Stimulated activated CD8-positive, alpha-beta memory T cell treated with anti-CD3 and anti-CD28 coated beads, Interleukin-12 subunit alpha, Interleukin-12 subunit beta, amount 100 ng/mL, for 1 hour (primary cell): Measurements from ENCODE around the gene SLC9A8.
"Not testable (repeated sequence)": the region's sequence is repeated elsewhere in the genome, so short reads cannot be mapped to it uniquely, and the experiment has no call there.

Source experiments
- DNase-seq: peaks from one replicate; pipeline ENCODE4 v3.0.0-alpha.2; 2020; ENCODE audit warnings: low read depth

SLC9A8 gene, protein sequence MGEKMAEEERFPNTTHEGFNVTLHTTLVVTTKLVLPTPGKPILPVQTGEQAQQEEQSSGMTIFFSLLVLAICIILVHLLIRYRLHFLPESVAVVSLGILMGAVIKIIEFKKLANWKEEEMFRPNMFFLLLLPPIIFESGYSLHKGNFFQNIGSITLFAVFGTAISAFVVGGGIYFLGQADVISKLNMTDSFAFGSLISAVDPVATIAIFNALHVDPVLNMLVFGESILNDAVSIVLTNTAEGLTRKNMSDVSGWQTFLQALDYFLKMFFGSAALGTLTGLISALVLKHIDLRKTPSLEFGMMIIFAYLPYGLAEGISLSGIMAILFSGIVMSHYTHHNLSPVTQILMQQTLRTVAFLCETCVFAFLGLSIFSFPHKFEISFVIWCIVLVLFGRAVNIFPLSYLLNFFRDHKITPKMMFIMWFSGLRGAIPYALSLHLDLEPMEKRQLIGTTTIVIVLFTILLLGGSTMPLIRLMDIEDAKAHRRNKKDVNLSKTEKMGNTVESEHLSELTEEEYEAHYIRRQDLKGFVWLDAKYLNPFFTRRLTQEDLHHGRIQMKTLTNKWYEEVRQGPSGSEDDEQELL

DNA sequence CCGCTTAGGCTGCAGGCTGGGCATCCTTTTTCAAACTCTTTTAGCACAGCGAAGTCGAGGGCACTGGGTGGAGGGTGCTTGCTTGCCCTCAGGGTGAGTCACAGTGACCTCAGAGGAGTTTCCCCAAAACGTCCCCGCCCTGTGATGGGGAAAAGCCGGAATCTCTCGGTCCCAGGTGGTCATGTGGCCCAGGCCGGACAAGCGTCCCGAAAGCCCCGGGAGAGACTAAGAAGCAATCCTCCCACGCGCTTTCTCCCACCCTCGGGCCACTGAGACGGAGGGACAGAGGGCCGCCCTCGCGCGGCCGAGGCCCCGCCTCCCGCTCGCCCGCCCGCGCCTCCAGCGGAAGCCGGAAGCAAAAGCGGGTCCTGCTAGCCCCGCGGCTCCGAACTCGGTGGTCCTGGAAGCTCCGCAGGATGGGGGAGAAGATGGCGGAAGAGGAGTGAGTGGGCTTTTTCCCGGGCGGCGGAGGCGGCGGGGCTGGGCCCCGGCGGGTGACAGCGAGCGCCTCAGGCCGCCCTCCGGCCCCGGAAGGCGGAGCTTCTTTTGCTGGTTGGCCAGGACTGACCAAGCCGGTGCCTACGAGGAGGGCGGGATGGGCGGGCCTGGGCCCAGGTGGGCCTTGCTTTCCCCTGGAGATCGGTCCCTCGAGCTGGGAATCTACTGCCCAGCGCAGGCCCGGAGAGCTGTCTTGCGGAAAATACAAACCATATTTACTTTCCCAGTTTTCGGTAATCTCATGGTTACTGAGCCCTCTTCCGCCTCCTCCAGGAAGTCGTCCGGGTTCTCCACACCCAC is at the start of gene SLC9A8:
Gene SLC9A8 (plus strand): TSS at position 322 of the 798 bp plus-strand sequence. CDS start 95 bp downstream, at position 417.
- DNase-seq: peak; percentile 72

DNA sequence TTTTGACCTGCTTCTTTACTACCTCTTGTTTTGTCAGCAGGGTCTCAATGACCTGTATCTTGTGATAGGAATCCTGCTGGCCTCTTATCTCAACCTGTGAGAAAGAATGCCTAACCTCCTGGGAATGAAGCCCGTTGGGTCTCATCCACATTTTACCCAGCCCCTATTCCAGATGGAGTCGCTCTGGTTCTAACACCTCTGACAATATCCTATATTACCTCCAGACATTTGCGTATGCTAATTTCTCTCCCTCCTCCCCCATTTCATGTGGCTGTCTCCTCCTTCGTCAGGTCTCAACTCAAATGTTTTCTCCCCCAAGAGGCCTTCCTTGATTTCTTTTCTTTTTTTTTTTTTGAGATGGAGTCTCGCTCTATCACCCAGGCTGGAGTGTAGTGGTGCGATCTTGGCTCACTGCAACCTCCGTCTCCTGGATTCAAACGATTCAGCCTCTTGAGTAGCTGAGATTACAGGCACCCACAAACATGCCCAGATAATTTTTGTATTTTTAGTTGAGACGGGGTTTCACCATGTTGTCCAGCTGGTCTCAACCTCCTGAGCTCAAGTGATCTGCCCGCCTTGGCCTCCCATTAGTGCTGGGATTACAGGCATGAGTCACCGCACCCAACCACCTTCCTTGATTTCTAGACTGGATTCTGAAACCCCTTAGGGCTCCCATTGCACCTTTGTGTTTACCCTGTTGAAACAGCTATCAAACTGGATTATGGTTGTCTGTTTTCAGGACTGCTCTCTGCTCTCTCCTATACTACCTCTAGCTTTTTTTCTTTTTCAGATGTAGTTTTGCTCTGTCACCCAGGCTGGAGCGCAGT is 49.5 kb upstream of the SLC9A8 start:
- DNase-seq: no peak

DNA sequence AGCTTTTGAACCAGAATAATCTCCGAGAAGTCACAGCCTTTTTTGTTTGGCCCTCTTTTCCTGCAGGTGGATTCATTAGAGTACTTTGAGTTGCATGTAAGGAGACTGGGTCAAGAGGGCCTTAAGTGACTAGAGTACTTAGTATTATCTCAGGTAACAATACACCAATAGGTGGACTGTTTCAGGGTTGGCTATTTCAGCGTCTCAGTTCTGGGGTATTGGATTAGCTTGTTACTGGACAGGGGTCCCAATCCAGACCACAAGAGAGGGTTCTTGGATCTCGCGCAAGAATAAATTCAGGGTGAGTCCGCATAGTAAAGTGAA is 47.3 kb upstream of the SLC9A8 start:
- no peak for DNase-seq

DNA sequence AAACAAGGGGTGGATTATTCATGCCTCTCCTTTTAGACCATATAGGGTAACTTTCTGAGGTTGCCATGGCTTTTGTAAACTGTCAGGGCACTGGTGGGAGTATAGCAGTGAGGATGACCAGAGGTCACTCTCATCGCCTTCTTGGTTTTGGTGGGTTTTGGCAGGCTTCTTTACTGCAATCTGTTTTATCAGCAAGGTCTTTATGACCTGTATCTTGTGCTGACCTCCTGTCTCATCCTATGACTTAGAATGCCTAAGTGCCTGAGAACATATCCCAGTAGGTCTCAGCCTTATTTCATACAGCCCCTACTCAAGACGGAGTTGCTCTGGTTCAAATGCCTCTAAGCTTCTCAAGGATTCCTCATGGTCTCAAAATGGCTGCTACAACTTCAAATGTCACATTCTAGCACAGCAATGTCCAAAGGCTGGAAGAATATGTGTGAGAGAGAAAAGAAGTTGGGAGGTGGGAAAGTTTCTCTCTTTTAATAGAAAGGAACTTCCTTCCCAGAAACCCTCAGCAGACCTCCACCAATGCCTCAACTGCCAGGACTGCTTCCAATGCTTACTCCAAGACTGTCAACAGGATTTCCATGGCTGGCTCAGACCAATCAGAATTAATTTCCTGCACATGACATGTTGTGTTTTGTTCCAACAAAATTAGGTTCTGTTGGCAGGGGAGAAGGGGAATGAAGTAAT is 46.6 kb upstream of the SLC9A8 start:
- DNase-seq: no peak

DNA sequence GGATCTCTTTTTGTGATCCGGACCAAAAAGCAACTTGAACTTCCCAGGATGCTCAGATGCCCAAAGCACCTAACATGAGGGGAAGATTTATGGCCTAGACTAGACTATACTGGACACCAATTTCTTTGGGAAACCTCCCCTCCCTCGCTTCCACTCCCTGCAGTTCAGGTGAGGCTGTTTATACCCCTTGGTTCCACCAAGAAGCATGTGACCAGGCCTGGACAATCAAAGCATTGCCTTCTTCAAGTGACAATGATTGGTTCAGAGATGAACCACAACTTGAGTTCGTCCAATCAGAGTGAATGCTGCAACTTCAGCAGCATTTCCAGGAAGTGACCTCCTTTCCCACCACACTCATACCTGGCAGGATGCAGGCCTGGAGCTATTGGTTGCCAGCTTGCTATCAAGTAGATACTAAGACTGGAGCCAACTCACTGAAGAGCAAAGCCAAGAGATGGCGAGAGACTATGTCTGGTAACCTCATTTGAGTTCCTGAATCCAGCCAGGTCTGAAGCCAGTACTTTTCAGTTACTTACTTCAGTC is 45.6 kb upstream of the SLC9A8 start:
- DNase-seq: no peak

DNA sequence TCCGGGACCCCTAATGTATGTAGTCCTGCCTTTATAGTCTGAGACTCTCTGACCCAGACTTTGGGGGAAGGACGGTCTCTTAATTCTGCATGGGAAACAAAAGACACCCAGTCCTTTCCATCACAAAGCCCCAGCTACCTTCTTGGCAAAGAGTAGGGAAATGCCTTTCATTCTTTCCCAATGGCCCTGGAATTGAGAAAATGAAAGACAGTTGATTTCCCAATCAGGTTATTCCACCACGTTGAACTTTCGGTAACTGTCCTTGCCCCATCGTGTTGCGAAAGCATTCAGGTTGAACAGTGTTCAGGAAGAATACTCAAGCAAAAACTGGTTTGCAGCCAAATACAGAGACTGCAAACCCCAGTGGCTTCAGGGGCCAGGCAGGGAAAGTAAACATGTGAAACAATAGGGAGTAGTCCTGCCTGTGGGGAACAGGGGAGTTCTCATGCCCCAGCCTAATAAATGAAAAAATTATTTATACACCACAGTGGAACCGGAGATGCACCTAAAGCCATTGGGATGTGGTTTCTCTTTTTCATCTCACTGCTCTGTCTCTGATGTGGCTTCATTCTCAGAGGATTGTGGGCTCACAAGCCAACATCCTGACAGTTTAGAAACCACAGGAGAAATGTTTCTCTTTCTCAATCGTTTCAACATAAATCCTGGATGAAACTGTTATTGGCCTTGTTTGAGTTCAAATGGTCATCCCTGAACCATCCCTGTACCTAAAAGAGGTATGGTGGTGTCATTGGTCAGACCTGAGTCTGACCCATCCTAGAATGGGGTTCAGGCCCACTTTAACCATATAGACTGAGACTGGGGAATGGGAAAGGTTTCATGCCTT is 44.2 kb upstream of the SLC9A8 start:
- DNase-seq: no peak

DNA sequence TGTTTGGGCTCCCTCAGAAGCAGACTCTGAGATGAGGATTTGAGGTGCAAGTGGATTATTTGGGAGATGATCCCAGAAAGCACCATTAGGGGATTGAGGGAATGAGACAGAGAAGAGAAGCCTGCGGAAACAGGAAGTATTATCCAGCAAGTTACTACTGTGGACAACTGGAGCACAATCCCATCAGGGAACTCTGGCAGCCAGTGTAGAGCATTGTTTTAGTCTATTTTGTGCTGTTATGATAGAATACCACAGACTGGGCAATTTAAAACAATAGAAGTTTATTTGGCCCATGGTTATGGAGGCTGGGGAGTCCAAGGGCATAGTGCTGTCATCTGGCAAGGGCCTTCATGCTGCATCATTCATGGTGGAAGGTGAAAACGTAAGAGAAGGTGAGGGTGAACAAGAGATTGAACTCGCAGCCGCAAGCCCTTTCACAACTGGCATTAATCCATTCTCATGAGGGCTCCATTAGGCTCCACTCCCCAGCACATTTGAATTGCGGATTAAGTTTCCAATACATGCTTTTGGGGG is 43.5 kb upstream of the SLC9A8 start:
- no peak for DNase-seq

DNA sequence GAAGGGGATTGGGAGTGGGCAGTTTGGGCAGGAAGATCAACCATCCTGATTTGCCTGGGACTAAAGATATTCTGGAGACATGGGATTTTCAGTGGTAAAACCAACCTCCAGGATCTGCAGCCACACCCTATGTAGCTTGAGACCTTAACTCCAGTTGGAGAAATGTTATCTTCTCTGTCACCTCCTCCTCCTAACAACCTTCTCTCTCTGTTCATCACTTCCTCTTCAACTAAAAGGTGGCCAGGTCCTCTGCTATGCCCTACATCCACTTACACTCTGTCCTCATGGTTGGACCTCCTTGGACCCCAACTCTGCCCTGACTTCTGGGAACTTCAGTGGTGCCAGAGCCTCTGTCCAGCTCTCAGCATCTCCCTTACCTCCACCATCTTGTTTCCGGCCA is 42.0 kb upstream of the SLC9A8 start:
- no peak for DNase-seq

DNA sequence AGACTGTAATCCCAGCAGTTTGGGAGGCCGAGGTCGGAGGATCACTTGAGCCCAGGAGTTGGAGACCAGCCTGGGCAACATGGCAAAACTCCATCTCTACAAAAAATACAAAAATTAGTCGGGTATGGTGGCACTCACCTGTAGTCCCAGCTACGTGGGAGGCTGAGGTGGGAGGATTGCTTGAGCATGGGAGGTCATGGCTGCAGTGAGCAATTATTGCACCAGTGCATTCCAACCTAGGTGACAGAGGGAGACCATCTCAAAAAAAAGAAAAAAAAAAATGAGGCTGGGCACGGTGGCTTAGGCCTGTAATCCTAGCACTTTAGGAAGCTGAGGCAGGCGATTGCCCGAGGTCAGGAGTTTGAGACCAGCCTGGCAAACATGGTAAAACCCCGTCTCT is 38.4 kb upstream of the SLC9A8 start:
- not testable (repeated sequence) for DNase-seq

DNA sequence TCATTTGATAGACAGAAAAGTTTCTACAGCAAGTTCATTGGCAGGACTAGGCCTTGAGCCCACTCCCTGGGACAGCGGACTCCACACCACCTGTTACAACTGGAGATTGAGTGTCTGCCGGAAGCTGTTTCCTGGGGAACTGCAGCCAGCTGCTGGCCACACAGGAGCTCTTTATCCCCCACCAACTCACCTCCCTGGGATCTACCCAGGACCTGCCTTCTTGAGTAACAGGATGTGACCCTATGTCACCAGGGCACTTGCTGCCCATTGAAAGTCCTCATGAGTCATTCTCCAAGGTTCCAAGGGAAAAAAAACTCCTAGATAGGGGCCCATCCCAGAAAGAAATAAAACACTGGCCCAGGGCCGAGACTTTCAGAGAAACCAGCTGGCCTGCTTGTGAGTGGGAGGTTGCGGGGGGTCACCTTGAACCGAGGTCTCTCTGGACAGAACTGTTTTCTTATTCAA is 37.4 kb upstream of the SLC9A8 start:
- DNase-seq: no peak

DNA sequence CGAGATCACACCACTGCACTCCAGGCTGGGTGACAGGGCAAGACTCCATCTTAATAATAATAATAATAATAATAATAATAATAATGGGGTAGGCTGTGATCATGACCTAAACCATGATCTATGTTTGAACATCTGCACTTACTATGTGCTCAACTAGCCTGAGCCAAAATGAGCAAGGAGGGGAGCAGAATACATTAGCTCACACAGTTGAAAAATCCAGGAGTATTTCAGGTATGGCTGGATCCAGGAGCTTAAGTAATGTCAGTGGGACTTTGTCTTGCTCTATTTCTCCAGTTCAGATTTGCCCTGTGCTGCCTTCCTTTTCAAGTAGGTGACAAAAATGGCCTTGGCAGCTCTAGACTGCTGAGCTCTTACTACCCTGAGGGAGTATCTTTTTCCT is 32.7 kb upstream of the SLC9A8 start:
- no peak for DNase-seq

DNA sequence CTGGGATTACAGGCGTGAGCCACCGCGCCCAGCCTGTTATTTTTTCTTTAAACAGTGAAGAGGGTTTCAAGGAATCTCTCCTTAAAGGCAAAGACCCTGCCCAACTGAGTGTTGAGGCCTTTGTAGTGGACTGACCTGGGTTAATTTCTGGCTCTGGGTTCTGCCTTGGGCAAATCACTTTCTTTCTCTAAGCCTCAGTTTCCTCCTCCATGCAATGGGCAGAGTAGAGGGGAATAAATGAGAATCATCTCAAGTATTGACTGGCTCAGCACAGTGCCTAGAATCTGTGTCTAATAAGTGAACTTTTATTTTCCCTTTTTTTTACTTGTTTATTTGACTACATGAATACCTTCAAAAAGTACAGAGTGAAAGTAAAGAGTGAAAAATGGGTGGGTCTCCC is 31.0 kb upstream of the SLC9A8 start:
- DNase-seq: no peak

DNA sequence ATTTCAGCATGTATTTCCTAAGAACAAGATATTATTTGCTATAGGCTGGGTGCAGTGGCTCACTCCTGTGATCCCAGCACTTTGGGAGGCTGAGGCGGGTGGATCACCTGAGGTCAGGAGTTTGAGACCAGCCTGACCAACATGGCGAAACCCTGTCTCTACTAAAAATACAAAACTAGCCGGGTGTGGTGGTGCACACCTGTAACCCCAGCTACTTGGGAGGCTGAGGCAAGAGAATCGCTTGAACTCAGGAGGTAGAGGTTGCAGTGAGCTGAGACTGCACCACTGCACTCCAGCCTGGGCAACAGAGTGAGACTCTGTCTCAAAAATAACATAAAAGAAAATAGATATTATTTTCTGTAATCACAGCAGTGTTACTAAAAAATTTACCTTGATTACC is 30.2 kb upstream of the SLC9A8 start:
- DNase-seq: not testable (repeated sequence)

DNA sequence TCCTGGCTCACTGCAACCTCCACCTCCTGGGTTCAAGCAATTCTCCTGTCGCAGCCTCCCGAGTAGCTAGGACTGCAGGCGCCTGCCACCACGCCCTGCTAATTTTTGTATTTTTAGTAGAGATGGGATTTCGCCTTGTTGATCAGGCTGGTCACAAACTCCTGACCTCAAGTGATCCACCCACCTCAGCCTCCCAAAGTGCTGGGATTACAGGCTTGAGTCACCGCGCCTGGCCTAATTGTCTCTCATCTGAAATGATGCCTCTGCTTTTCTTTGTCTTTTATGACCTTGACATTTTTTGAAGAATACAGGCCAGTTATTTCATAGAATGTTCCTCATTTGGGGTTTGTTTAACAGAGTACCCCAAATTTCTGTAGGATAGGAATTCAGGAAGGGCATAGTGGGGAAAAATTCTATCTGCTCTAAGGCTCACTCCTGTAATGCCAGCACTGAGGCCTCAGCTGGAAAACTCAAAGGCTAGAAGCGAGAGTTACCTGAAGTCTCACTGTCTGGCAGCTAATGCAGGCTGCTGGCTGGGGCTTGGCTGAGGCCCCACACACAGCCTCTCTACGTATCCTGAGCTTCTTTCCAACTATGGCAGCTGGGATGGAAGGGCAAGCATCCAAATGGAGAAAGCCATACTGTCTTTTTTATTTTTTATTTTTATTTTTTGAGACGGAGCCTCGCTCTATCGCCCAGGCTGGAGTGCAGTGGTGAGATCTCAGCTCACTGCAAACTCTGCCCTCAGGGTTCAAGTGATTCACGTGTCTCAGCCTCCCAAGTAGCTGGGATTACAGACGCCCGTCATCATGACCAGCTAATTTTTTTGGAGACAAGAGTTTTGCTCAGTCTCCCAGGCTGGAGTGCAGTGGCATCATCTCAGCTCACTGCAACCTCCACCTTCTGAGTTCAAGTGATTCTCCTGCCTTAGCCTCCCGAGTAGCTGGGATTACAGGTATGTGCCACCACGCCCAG is 29.3 kb upstream of the SLC9A8 start:
- not testable (repeated sequence) for DNase-seq

DNA sequence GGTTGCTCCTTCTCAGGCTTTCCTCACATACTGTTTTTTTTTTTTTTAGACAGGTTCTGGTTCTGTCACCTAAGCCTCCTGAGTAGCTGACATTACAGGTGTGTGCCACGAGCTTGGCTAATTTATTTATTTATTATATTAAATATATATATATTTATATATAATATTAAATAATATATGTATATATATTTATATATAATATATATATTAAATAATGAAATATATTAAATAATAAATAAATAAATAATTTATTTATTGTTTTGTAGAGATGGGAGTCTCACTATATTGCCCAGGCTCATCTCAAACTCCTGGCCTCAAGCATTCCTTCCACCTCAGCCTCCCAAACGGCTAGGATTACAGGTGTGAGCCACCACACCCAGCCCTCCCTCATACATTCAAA is 28.3 kb upstream of the SLC9A8 start:
- no peak for DNase-seq

DNA sequence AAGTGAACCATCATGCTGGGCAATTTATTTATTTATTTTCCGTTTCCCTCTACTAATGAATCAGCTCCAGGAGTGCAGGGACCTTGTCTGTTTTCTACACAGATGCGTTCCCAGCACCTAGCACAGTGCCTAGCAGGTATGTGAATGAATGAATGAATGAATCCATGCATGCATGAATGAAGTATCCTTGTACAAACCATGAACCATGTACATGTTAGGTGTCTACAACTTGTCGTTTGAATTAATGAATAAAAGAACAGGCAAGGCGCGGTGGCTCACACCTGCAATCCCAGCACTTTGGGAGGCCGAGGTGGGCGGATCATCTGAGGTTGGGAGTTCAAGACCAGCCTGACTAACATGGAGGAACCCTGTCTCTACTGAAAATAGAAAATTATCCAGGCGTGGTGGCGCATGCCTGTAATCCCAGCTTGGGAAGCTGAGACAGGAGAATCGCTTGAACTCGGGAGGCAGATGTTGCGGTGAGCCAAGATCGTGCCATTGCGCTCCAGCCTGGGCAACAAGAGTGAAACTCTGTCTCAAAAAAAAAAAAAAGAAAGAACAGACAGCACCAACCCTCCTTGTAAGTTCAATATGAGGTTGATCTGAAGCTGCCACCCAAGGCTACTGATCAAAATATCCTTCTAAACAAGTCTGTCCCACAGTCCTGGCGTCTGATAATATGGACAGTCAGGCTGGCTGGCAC is 27.3 kb upstream of the SLC9A8 start:
- no peak for DNase-seq

DNA sequence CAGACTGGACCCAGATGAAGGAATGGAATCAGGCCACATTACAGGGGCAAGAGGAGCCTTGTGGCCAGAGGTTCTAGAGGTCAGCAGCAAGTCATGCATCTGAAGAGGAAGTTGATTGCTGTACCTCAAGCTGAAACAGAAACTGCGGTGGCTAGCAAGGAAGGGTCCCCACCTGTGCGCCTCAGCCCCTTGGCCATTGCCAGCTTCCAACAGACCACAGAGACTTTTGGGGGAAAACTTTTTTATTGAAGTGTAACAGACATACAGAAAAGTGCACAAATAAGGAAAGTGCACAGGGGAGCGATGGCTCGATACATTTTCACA is 26.8 kb upstream of the SLC9A8 start:
- DNase-seq: no peak

DNA sequence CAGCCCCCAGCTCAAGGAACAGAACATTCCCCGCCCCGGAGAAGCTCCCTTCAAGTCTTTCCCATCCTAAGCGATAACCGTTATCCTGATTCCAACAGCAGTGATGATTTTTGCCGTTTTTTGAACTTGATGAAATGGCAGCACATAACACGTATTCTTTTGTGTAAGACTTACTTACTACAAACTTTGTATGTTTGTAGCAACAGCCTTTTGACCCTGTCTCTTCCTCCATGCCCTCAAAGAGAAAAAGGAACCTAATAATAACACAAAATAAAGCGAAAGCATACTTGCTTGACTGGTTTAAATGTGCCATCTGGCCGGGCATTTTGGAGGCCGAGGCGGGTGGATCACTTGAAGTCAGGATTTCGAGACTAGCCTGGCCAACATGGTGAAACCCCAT is 26.4 kb upstream of the SLC9A8 start:
- no peak for DNase-seq
